Measurements from ENCODE around the gene KCND3.
"Not testable (repeated sequence)": the region's sequence is repeated elsewhere in the genome, so short reads cannot be mapped to it uniquely, and the experiment has no call there.

The KCND3 gene

GRCh38 chr1:111802110-111802509 is 187.4 kb downstream of the KCND3 start:
- DNase-seq: no peak

GRCh38 chr1:111801071-111801850 is 188.2 kb downstream of the KCND3 start:
- no peak for DNase-seq

GRCh38 chr1:111799722-111800121 is 189.7 kb downstream of the KCND3 start:
- DNase-seq: not testable (repeated sequence)

- DNase-seq: no peak
Observed at GRCh38 chr1:111798580-111798979, 190.9 kb downstream of the KCND3 start.

GRCh38 chr1:111795401-111795800 is 194.1 kb downstream of the KCND3 start:
- no peak for DNase-seq

- DNase-seq: no peak
Observed at GRCh38 chr1:111793923-111794322, 195.5 kb downstream of the KCND3 start.

- DNase-seq: no peak
Observed at GRCh38 chr1:111792249-111792648, 197.2 kb downstream of the KCND3 start.

- no peak for DNase-seq
Observed at GRCh38 chr1:111791776-111792175, 197.7 kb downstream of the KCND3 start.

- DNase-seq: no peak
Observed at GRCh38 chr1:111789666-111790316, 199.7 kb downstream of the KCND3 start.

- DNase-seq: no peak
Observed at GRCh38 chr1:111789142-111789541, 200.3 kb downstream of the KCND3 start.

GRCh38 chr1:111786669-111787207 is 202.7 kb downstream of the KCND3 start:
- DNase-seq: no peak

GRCh38 chr1:111784273-111784901 is 205.1 kb downstream of the KCND3 start:
- no peak for DNase-seq

GRCh38 chr1:111779546-111779945 is 209.9 kb downstream of the KCND3 start:
- no peak for DNase-seq

GRCh38 chr1:111778541-111779051 is 210.9 kb downstream of the KCND3 start:
- DNase-seq: no peak

GRCh38 chr1:111778066-111778465 is 211.4 kb downstream of the KCND3 start:
- no peak for DNase-seq

GRCh38 chr1:111777301-111777700 is 212.2 kb downstream of the KCND3 start:
- DNase-seq: no peak

GRCh38 chr1:111776861-111777260 is 212.6 kb downstream of the KCND3 start:
- DNase-seq: no peak

- DNase-seq: no peak
Observed at GRCh38 chr1:111776391-111776790, 213.1 kb downstream of the KCND3 start.

- DNase-seq: no peak
Observed at GRCh38 chr1:111775966-111776365, 213.5 kb downstream of the KCND3 start.

- DNase-seq: no peak
Observed at GRCh38 chr1:111770916-111771315, 218.6 kb downstream of the KCND3 start.

GRCh38 chr1:111769517-111770146 is 219.8 kb downstream of the KCND3 start:
- DNase-seq: peak; percentile 24 to 31

- DNase-seq: no peak
Observed at GRCh38 chr1:111768625-111769024, 220.8 kb downstream of the KCND3 start.

- DNase-seq: no peak
Observed at GRCh38 chr1:111768023-111768422, 221.4 kb downstream of the KCND3 start.
